Lung (tissue), 12 donors: Measurements from ENCODE around the gene HEMK1. TPM values are rescaled to one million over a fixed set of nuclear protein-coding genes. Genes with fewer than 3 reads are reported as not detected.

Source experiments
- ATAC-seq: fragments of 200-7000 bp; cut with Tn5 transposase; one replicate; pipeline ENCODE4 v1.9.1; 2020; ENCODE audit warnings: moderate number of reproducible peaks; ENCODE audit not compliant: insufficient read depth, low FRiP score
- DNase-seq, 3 donors: peaks; one replicate each; pipeline ENCODE4 v3.0.0-alpha.2; 2013 to 2017
- H3K27ac ChIP-seq, 2 donors: one replicate each; pipeline ENCODE4 v1.5.1; 2013; ENCODE audit warnings: mild to moderate bottlenecking in 2 of 2, moderate library complexity in 2 of 2, control low read depth in 1 of 2, inconsistent platforms in 1 of 2, low read depth in 1 of 2, low read length in 1 of 2
- H3K27me3 ChIP-seq, 3 donors: one replicate each; pipeline ENCODE4 v1.5.1; 2013; ENCODE audit warnings: low read length in 2 of 3; ENCODE audit not compliant: control insufficient read depth in 3 of 3, insufficient read depth in 3 of 3
- H3K36me3 ChIP-seq, 4 donors: one replicate each; pipeline ENCODE4 v1.5.1; 2013; ENCODE audit warnings: low read length in 4 of 4, mild to moderate bottlenecking in 1 of 4, moderate library complexity in 1 of 4; ENCODE audit not compliant: control insufficient read depth in 4 of 4, insufficient read depth in 4 of 4
- H3K4me1 ChIP-seq, 5 donors: one replicate each; pipeline ENCODE4 v1.5.1; 2013; ENCODE audit warnings: low read length in 5 of 5, mild to moderate bottlenecking in 2 of 5, moderate library complexity in 1 of 5; ENCODE audit not compliant: control insufficient read depth in 5 of 5, insufficient read depth in 5 of 5
- H3K4me3 ChIP-seq: one replicate; pipeline ENCODE4 v1.5.1; 2013; ENCODE audit warnings: mild to moderate bottlenecking, control low read depth, moderate library complexity
- H3K9ac ChIP-seq, 2 donors: one replicate each; pipeline ENCODE4 v1.5.1; 2013; ENCODE audit warnings: low read length in 2 of 2, control low read depth in 1 of 2; ENCODE audit not compliant: insufficient read depth in 1 of 2
- H3K9me3 ChIP-seq, 4 donors: one replicate each; pipeline ENCODE4 v1.5.1; 2013; ENCODE audit warnings: low read length in 3 of 4, mild to moderate bottlenecking in 1 of 4, moderate library complexity in 1 of 4; ENCODE audit not compliant: control insufficient read depth in 4 of 4, insufficient read depth in 3 of 4
- CTCF ChIP-seq: IDR thresholded peaks from 2 replicates; pipeline ENCODE4 v1.5.1; 2012; ENCODE audit warnings: mild to moderate bottlenecking; ENCODE audit errors: control extremely low read depth, extremely low read depth
- WGBS, 2 donors: extraction: QIAGEN DNeasy Blood & Tissue Kit; methylation state at CpG; one replicate each; pipeline ENCODE4 v1.1.7; 2013; 5-methylcytosine and 5-hydroxymethylcytosine counted together
- polyA plus RNA-seq, 2 donors: library from polyadenylated mRNA; stranded (reverse); fragments of 200-250 nt; gene quantifications; one replicate each; pipeline ENCODE4 v1.2.1, GENCODE V29; 2013
- total RNA-seq, 2 donors: library from RNA; depleted of rRNA in 1 of 2; stranded (reverse); fragments of >200 nt in 1 of 2; gene quantifications; one replicate each; pipeline ENCODE4 v1.2.1, GENCODE V29; 2014 to 2021
- donor health status: control.
- donor health status: control.
- donor health status: Bipolar disorder and iron deficiency.
- donor health status: healthy.
- donor health status: DM: yes; HTN: yes; CAD: no.

HEMK1 gene
- total and polyA plus RNA-seq, 4 donors, result 16.0 to 28.0 (median 18.7) TPM

GRCh38 chr3:50605901-50606326 lies 36.6 kb downstream of the HEMK1 start:
- ATAC-seq, result no peak
- Histone ChIP-seq H3K27ac (peak overlapping the region; percentile 48 to 84), H3K9ac (peak overlapping the region in 1 of 2 donors; percentile 19), H3K9me3 (no peaks in the 10 kb centered on the region), H3K4me1 (peaks cover 13 to 60% (median 46%) of the 10 kb centered on the region in 5 donors), H3K27me3 (no peaks in the 10 kb centered on the region), H3K36me3 (peaks cover 6 to 37% (median 35%) of the 10 kb centered on the region in 4 donors), H3K4me3 (no peak overlapping the region)
- DNase-seq, result no peak
- no peak for TF ChIP-seq CTCF
- 55 to 64% methylated on average over 5 of the region's 5 CpGs for WGBS, 2 donors

- no peaks in the 10 kb centered on the region for H3K27me3 ChIP-seq
- H3K4me1 ChIP-seq, result peaks cover 13 to 59% (median 39%) of the 10 kb centered on the region in 5 donors
- H3K27ac ChIP-seq, result peak overlapping the region; percentile 27 to 57
- H3K9me3 ChIP-seq, result no peaks in the 10 kb centered on the region
- 38 to 59% methylated on average over 6 of the region's 6 CpGs for WGBS, 2 donors
- H3K9ac ChIP-seq, result no peak overlapping the region
- ATAC-seq (no peak), DNase-seq (no peak)
- H3K36me3 ChIP-seq, result peaks cover 6 to 40% (median 36%) of the 10 kb centered on the region in 4 donors
- no peak for TF ChIP-seq CTCF
- no peak overlapping the region for H3K4me3 ChIP-seq
Observed at GRCh38 chr3:50606596-50606995, 37.3 kb downstream of the HEMK1 start.

GRCh38 chr3:50607271-50608091 lies 38.2 kb downstream of the HEMK1 start:
- no peak overlapping the region for H3K4me3 ChIP-seq
- H3K4me1 ChIP-seq, result peaks cover 8 to 51% (median 30%) of the 10 kb centered on the region in 5 donors
- peaks cover 6 to 40% (median 36%) of the 10 kb centered on the region in 4 donors for H3K36me3 ChIP-seq
- DNase-seq (no peak), ATAC-seq (no peak)
- H3K27ac ChIP-seq, result peak overlapping the region; percentile 27 to 57
- no peak for TF ChIP-seq CTCF
- H3K9ac ChIP-seq, result no peak overlapping the region
- no peaks in the 10 kb centered on the region for H3K9me3 ChIP-seq
- 78 to 86% methylated on average over 29 of the region's 29 CpGs for WGBS, 2 donors
- no peaks in the 10 kb centered on the region for H3K27me3 ChIP-seq
